Progenitor cell of endocrine pancreas (in vitro differentiated cells): ENCODE results near the gene NTN1. TPM values are rescaled to one million over a fixed set of nuclear protein-coding genes. Genes with fewer than 3 reads are reported as not detected.

Experiments used
- DNase-seq: peaks from one replicate; pipeline ENCODE4 v3.0.0; 2021; ENCODE audit warnings: low spot score; ENCODE audit not compliant: unreplicated experiment
- H3K27ac Mint-ChIP-seq: 2 replicates; pipeline ENCODE4 v1.8.0; 2021; ENCODE audit warnings: mild to moderate bottlenecking, moderate library complexity, mixed read lengths
- H3K27me3 Mint-ChIP-seq: 2 replicates; pipeline ENCODE4 v1.8.0; 2021; ENCODE audit warnings: mixed read lengths
- H3K36me3 Mint-ChIP-seq: 2 replicates; pipeline ENCODE4 v1.8.0; 2022; ENCODE audit warnings: mixed read lengths; ENCODE audit not compliant: insufficient read depth
- H3K4me1 Mint-ChIP-seq: 2 replicates; pipeline ENCODE4 v1.8.0; 2021; ENCODE audit warnings: low read depth, mixed read lengths
- H3K4me3 Mint-ChIP-seq: 2 replicates; pipeline ENCODE4 v1.8.0; 2021; ENCODE audit warnings: low read depth, mild to moderate bottlenecking, moderate library complexity, mixed read lengths
- H3K9me3 Mint-ChIP-seq: 2 replicates; pipeline ENCODE4 v1.8.0; 2021; ENCODE audit warnings: low read depth, mixed read lengths
- CTCF ChIP-seq: fragments of 200-600 bp; sonication (generic); IDR thresholded peaks from one replicate; pipeline ENCODE4 v1.5.0; 2021; ENCODE audit warnings: antibody characterized with exemption, mild to moderate bottlenecking; ENCODE audit not compliant: unreplicated experiment
- total RNA-seq: library from RNA; stranded (reverse); gene quantifications from 2 replicates; pipeline ENCODE4 v1.2.1, GENCODE V29; 2021

Gene NTN1
- total RNA-seq, 1 donor from 2014 or later: 4.4 TPM

GRCh38 chr17:9032583-9032982, 11.3 kb downstream of the NTN1 start:
- Mint-ChIP-seq H3K9me3 (peaks cover 4% of the 10 kb centered on the region), H3K4me3 (no peak overlapping the region), H3K36me3 (no peaks in the 10 kb centered on the region), H3K4me1 (peaks cover 8% of the 10 kb centered on the region), H3K27ac (no peak overlapping the region), H3K27me3 (peaks cover 56% of the 10 kb centered on the region)
- DNase-seq: no peak
- TF ChIP-seq CTCF: no peak

GRCh38 chr17:9035249-9035648, 13.9 kb downstream of the NTN1 start:
- no peak for DNase-seq
- Mint-ChIP-seq H3K27ac (no peak overlapping the region), H3K36me3 (no peaks in the 10 kb centered on the region), H3K4me1 (no peaks in the 10 kb centered on the region), H3K9me3 (peaks cover 8% of the 10 kb centered on the region), H3K4me3 (no peak overlapping the region), H3K27me3 (peaks cover 36% of the 10 kb centered on the region)
- no peak for TF ChIP-seq CTCF

GRCh38 chr17:9036336-9036735, 15.0 kb downstream of the NTN1 start:
- Mint-ChIP-seq H3K27ac (no peak overlapping the region), H3K4me3 (no peak overlapping the region), H3K9me3 (peaks cover 15% of the 10 kb centered on the region), H3K36me3 (no peaks in the 10 kb centered on the region), H3K27me3 (peaks cover 25% of the 10 kb centered on the region), H3K4me1 (no peaks in the 10 kb centered on the region)
- no peak for TF ChIP-seq CTCF
- DNase-seq: no peak

GRCh38 chr17:9037736-9038135, 16.4 kb downstream of the NTN1 start:
- no peak for DNase-seq
- Mint-ChIP-seq H3K4me3 (no peak overlapping the region), H3K9me3 (peaks cover 16% of the 10 kb centered on the region), H3K27ac (no peak overlapping the region), H3K4me1 (no peaks in the 10 kb centered on the region), H3K27me3 (peaks cover 11% of the 10 kb centered on the region), H3K36me3 (no peaks in the 10 kb centered on the region)
- no peak for TF ChIP-seq CTCF

- Mint-ChIP-seq H3K4me1 (no peaks in the 10 kb centered on the region), H3K9me3 (peaks cover 16% of the 10 kb centered on the region), H3K36me3 (no peaks in the 10 kb centered on the region), H3K4me3 (no peak overlapping the region), H3K27me3 (peaks cover 7% of the 10 kb centered on the region), H3K27ac (no peak overlapping the region)
- TF ChIP-seq CTCF: no peak
- no peak for DNase-seq
Observed at GRCh38 chr17:9038380-9038779, 17.1 kb downstream of the NTN1 start.
